GM18519 (cell line): ENCODE measurements around the gene MRPL12.

ENCODE experiments used
- ATAC-seq: cut with Tn5 transposase; IDR thresholded peaks from one replicate; pipeline ENCODE4 v1.9.1; 2021; ENCODE audit warnings: mild to moderate bottlenecking, moderate library complexity; ENCODE audit not compliant: unreplicated experiment, low FRiP score

The MRPL12 gene

DNA sequence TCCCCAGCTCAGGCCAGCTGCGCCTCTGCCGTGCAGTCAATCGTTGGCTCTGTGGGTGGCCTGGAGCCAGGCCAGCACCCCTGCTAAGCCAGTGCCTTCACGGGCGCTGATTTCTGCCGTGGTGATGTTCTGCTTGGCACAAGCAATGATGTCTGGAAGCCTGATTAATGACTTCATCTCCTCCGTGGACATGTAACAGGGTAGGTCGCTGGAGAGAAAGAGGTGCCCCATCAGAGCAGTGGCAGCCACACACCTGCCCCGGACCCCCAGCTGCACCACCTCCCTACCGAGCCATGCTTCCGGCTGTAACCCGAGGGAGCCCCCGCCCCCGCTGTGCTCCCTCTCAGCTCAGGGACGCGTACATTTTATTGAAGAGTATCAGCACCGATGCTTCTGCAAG lies 21.5 kb upstream of the MRPL12 start:
- ATAC-seq = no peak

DNA sequence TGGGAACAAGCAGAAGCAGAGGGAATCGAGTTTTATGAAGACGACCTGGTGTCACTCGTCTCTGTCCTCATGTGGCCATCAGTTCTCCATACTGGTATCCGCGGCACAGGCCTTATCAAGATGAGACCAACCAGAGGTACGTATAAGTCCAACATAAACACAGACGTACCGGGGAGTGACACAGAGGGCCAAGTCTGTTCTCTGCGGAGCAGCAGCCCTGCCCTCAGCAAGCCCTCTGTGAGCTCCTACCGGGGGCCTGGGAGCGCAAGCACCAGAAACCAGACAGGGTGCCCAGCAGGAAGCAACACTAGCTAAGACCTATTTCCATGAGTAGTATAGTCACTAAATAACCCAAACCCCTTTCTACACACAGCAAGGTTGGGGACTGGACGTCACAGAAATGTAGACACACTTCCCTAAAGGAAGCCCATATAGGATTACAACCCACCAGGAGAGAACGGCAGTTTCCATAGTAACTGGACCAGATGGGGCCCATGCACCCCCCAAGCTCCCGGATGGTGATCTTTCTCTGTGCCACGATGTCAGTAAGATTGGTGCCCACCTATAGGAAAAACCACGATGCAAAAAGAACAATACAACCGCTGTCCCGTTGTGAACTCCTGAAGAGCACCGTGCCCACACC lies 20.5 kb upstream of the MRPL12 start:
- ATAC-seq = no peak

DNA sequence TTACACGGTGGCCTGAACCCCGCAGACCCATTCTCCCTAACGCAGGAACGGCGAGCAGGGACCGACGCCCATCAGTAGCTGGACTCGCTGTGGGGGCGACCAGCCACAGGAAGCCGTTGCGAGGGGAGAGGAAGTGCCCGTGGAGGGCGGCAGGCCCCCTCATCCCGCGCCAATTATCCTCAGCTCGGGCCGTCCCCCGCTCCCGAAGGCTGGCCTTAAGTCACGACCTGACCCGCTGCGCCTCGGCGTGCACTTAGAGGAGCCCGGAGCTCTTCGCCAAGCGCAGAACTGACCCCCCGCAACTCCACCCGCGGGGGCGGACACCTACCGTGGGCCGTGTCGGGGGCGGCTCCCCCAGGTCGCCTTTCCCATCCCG lies 20.0 kb upstream of the MRPL12 start:
- no peak for ATAC-seq

DNA sequence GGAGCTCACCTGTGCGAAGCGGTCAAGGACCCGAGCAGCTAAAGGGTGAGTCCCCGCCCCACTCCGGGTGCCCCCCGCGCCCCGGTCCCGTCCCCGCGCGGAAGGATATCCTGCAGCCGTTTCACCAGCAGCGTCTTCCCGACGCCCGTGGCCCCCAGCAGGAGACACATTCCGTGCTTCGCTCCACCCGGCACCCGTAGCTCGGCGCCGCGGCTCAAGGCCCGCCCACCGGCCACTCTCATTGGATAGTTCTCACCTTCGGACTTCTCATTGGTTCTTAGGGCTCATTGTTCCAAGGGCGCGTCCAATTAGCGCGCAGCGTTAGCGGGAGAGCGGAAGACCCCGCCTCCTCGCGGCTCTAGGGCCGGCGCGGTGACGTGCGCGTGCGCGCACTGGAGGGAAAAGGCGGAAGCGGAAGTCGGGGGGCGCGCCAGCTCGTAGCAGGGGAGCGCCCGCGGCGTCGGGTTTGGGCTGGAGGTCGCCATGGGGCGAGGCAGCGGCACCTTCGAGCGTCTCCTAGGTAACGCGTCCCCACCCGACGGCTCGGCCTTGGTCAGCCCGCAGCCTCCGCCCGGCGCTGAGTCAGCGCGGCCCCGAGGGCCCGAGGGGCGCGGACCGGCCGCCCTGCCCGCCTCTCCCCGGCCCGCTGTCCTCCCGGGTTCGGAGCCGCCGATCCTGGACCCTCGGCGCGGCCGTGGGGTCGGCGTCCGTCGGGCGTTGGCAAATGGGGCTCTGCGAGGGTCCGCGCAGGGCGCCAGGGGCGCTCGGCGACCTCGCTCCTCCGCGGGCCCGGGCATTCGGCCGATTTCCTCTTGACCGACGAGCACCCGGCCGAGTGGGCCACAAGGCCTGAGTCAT lies 19.4 kb upstream of the MRPL12 start, which contains the start of the genes ARL16 and HGS:
TSS of gene ARL16 (minus strand) at position 214 of the 858 bp plus-strand sequence. CDS start at position 170, 44 bp downstream.
TSS of gene HGS (plus strand) at position 428 of the 858 bp plus-strand sequence. CDS start at position 484, 56 bp downstream.
- ATAC-seq = peak; percentile 89

DNA sequence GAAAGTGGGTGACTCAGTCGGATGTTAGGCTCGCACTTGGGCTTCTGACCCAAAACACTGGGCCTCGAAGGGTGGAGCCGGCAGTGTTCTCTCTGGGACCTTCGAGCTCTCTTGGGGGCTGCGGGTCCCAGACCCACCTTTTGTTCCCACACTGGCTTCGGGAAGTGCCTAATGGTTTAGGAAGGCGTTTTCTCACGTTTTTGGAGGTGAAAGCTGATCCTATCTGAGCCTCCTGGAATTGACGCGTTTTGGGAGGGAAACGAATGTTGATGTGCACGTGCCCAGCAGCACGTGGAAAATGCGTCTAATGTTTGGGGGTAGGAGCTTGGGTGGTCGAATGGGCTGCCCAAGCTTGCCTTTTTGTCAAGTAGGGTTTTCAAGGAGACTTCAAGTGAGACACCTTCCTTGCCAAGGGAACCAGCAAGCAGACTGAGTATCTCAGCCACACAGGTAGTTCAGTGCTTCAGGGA lies 18.7 kb upstream of the MRPL12 start:
- ATAC-seq = no peak

DNA sequence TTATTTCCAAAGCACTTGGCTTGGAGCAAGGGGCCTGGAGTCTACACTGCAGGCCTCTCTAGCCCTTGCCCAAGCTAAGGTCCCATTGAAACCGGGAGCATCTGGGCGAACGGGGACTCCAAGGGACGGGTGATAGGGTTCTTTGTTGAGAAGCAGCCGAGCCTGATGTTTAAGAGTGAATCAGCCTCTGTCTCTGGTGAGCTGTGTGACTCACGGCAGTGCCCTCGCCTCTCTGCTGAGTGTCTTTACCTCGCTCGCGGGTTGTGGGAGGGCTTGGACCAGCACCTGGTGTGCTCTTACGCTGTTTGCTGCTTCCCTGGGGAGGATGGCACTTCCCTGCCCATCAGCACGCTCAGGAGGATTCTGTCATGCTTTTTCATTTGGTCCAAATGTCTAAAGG lies 18.1 kb upstream of the MRPL12 start:
- no peak for ATAC-seq

DNA sequence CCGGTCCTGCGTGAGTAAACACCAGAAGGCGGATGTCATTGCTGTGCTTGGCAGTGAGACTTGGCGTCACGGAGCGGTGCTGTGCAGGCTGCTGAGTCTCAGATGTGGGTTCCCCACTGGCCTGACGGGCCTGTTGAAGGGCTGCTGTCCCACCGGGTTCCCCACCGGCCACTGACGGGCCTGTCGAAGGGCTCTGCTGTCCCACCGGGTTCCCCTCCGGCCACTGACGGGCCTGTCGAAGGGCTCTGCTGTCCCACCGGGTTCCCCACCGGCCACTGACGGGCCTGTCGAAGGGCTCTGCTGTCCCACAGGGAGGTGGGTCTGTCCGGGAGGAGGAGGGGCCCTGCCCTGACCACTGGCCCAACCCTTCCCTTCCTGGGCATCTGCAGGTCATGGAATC lies 16.6 kb upstream of the MRPL12 start:
- ATAC-seq = no peak

DNA sequence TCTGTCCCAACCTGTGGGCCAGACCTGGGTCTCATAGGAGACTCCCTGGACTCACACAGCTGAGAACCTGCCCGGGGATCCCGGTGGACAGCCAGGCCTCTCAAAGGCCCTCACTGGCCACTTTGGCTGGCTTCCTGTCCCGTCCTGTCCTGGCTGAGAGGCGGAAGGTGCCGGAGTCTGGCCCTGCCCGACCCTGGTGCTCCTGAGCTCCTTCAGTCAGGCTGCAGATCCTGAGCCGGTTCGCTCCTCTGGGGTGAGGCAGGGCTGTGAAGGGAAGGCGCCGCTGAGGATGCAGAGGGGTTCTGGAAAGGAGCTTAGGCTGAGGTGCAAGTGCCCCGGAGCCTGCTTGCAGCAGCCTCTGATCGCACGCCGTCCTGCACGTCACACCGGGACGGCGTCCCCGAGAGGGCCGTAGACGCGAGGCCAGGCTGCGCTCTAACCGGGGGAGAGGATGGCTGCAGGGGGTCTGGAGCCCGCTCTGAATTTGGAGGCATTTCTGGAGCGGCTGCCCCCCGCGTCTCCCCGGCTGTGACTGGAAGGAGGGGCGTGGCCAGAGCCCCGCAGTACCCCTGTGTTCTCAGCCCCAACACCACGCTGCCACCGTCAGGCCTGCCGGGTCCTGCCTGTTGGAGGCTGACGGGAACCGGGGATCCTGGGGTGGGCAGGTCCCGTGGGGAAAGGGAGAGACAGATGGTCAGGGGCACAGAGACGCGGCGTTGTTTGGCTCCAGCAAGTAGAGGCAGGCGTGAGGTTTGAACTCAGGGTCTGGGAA lies 15.2 kb upstream of the MRPL12 start:
- no peak for ATAC-seq

DNA sequence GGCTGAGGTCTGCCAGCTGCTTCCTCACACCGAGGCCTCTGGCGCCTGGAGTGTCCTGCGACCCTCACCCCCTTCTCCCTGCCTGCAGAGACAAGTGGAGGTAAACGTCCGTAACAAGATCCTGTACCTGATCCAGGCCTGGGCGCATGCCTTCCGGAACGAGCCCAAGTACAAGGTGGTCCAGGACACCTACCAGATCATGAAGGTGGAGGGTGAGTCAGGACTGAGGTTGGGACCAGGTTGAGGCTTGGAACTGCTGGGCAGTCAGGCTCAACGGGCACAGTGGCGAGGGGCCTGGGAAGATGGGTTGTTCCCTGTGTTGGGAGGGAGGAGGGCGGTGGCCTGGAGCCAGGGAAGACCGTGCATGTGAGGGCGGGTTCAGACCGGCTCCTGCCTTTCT lies 14.6 kb upstream of the MRPL12 start:
- ATAC-seq = no peak

DNA sequence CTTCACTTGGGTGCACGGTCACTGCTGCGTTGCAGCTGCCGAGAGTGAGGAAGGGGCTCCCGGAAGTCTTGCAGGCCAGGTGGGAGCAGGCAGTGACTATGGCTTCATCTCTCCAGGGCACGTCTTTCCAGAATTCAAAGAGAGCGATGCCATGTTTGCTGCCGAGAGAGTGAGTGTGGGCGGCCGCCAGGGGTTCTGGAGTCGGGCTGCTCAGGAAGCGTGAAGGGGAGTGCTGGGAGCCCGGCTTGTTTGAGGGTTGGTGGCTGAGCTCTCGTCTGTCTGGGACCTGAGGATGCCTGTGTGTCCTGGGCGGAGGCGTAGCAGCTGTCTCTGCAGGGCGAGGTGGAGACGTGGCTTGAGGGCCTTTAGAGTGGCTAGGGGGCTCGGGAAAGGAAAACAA lies 13.1 kb upstream of the MRPL12 start:
- no peak for ATAC-seq

DNA sequence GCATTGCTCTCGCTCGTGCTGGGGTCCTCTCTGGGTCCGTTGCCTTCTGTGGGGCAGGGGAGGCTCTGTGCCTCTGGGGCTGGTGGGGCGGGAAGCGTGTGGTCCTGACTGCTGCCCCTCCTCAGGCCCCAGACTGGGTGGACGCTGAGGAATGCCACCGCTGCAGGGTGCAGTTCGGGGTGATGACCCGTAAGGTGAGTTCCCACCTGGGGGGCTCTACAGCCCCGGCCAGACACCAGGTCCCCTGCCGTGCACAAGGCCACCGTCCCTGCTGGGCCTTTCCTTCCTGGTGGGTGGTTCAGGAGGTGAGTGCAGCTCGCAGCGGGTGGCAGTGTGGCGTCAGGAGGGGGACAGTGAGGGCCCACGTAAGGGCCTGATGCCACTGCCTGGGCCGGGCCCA lies 12.6 kb upstream of the MRPL12 start:
- ATAC-seq = no peak

DNA sequence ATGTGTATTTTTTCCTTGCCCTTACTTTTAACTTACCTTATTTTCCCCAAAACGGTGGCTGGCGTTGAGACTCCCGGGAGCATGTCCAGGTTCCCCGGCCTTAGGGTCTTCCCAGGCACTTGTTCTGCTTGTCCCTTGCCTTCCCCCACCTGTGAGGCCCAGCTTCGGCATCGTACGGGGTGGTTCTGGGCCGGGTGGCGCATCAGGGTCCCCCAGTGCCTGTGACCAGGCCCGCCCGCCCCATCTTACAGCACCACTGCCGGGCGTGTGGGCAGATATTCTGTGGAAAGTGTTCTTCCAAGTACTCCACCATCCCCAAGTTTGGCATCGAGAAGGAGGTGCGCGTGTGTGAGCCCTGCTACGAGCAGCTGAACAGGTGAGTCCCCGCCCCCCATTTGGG lies 12.0 kb upstream of the MRPL12 start:
- ATAC-seq = no peak

DNA sequence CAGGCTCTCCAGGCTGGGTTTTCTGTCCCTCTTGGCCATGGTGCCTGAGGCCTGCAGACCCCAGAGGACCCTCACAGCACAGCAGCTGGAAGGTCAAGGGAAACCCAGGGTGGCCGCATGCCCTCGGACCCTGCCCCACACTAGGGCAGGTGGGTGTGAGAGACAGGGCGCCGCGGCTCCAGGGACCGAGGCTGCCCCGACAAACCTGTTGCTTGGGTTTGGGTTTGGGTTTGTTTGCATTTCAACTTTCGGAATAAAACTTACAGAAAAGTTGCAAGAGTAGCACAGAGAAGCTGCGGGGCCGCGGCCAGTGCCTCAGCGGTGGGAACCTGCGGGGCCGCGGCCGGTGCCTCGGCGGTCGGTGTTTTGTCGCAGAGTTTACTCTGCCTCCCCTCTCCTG lies 11.6 kb upstream of the MRPL12 start:
- no peak for ATAC-seq

DNA sequence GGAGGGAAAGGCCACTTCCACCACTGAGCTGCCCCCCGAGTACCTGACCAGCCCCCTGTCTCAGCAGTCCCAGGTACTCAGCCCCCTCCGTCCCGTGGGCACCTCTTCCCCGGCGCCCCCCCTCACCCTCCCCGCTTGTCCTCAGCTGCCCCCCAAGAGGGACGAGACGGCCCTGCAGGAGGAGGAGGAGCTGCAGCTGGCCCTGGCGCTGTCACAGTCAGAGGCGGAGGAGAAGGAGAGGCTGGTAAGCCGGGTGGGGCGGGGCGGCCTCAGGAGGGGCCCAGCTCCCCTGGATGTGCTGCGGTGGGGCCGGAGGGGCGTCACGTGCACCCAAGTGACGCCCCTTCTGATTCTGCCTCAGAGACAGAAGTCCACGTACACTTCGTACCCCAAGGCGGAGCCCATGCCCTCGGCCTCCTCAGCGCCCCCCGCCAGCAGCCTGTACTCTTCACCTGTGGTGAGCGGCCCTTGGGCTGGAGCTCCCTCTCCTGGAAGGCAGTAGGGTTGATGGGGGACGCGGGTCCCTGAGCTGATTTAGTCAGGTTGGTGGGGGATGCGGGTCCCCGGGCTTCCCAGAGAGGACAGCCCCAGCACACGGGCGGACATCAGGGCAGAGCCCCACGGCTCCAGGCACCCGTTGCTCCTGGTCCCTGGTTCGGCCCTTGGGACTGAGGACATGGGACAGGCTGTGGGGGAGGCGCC lies 9.5 kb upstream of the MRPL12 start:
- ATAC-seq = no peak

DNA sequence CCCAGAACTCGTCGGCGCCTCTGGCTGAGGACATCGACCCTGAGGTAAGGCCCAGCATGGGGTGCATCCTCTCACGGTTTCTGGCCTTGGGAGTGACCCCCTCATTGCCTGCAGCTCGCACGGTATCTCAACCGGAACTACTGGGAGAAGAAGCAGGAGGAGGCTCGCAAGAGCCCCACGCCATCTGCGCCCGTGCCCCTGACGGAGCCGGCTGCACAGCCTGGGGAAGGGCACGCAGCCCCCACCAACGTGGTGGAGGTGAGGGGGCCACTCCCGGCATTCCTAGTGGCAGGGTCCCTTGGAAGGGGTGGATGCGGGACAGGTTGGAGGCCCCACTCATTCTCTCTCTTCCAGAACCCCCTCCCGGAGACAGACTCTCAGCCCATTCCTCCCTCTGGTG lies 8.4 kb upstream of the MRPL12 start:
- no peak for ATAC-seq

DNA sequence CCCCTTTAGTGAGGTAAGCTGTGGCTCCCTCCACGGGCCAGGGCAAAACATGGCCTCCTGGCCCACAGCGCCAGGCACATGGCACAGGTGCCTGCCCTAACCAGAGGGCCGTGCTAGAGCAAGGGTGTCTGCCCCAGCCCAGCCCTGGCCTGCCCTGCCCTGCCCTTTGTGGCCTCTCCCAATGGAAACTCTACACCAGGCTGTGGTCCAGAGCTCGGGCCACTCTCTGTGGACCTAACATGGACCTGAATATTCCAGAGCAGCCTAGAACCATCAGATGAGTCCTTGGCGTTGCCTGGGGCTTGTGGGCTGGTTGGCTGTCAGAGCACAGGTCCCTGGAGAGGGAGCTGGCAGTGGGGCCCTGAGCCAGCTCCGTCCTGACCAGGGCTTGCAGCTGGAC lies 8.0 kb upstream of the MRPL12 start:
- ATAC-seq = no peak

DNA sequence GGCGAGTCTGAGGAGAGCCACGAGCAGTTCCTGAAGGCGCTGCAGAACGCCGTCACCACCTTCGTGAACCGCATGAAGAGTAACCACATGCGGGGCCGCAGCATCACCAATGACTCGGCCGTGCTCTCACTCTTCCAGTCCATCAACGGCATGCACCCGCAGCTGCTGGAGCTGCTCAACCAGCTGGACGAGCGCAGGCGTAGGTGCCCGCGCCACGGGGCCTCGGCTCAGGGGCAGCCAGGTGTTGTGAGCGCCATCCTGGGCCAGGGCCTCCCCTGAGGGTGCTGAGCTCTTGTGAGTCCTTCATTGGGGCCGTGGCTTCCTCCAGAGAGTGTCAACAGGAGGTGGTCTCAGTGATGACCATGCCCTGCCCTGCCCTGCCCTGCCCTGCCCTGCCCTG lies 7.4 kb upstream of the MRPL12 start:
- ATAC-seq = no peak

DNA sequence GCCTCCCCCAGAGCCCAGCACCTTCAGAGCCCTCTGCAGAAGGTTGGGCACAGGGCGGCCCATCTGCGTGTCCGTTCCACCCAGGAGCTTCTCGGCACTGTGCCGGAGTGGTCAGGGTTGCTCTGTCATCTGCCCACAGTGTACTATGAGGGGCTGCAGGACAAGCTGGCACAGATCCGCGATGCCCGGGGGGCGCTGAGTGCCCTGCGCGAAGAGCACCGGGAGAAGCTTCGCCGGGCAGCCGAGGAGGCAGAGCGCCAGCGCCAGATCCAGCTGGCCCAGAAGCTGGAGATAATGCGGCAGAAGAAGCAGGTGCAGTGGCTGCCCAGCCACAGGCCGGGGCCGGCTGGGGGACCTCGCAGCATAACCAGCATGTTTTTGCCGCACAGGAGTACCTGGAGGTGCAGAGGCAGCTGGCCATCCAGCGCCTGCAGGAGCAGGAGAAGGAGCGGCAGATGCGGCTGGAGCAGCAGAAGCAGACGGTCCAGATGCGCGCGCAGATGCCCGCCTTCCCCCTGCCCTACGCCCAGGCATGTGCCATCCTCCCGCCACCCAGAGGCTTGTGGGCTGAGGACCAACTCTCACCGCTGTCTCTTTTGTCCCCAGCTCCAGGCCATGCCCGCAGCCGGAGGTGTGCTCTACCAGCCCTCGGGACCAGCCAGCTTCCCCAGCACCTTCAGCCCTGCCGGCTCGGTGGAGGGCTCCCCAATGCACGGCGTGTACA lies 6.8 kb upstream of the MRPL12 start:
- no peak for ATAC-seq

DNA sequence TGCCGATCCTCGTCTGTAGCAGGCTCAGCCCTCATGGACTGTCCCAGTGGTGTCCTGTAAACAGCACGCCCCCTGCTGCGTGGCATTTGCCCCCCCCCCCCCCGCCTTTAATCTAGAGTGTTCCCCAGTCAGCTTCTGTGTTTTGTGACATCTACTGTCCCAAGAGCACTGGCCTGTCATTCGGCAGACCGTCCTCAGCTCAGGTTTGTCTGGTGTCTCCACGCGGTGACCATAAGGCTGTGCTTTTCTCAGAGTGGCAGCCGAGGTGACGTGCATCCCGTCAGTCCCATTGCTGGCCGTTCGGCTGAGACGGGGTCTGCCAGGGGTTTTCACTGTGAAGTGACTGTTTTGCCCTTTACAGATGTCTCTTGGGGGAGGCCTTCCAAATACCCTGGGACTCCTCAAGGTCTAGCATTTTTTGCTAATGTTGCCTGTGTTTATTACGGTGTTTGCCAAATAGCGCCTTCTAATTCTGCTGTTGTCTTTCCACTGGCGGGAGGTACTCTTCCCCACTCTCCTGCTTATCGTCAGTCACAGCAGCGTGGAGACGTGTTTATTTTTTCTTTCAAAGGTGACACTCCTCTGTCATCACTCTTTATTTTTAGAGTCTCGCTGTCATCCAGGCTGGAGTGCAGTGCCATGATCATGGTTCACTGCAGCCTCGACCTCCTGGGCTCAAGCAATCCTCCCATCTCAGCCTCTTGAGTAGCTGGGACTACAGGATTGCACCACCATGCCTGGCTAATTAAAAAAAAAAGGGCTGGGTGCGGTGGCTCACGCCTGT lies 5.7 kb upstream of the MRPL12 start:
- ATAC-seq = no peak
